Keratinocyte (primary cell): Measurements from ENCODE around the gene PLPP3.

Source experiments
- CTCF ChIP-seq, 3 experiments: IDR thresholded peaks in 1 of 3; conservative IDR thresholded peaks in 1 of 3; optimal IDR thresholded peaks in 1 of 3; 2 replicates in 2 of 3; 3 replicates in 1 of 3; pipeline versions ENCODE3 to v1.5.1; 2011; ENCODE audit warnings: low read length in 3 of 3, mild to moderate bottlenecking in 3 of 3, moderate library complexity in 2 of 3, control low read depth in 1 of 3, inconsistent platforms in 1 of 3; ENCODE audit not compliant: insufficient read depth in 2 of 3; ENCODE audit errors: extremely low read depth in 1 of 3
- EZH2 ChIP-seq: IDR thresholded peaks from one replicate; pipeline ENCODE4 v1.6.1; 2012; ENCODE audit warnings: inconsistent platforms, mild to moderate bottlenecking, low read length, moderate library complexity

GRCh38 chr1:56564615-56565014 lies 14.7 kb downstream of the PLPP3 start:
- TF ChIP-seq CTCF (optimal IDR thresholded peaks at IDR 0.05 in 1 of 3, IDR thresholded peaks at IDR 0.05 in 1 of 3, conservative IDR thresholded peaks at IDR 0.05 in 1 of 3; ENCODE audit: extremely low read depth in 1 of 3, insufficient read depth in 2 of 3, low read length in 3 of 3): no peak
- TF ChIP-seq EZH2: no peak
